Brain microvascular endothelial cell (primary cell): ENCODE data around the gene SNAI3.

Experiments used
- DNase-seq: peaks from one replicate; pipeline ENCODE4 v3.0.0-alpha.2; 2020
- H3K27ac ChIP-seq: fragments of 250-450 bp; sonication (Bioruptor Pico); 2 replicates; pipeline ENCODE4 v1.5.1; 2020; ENCODE audit warnings: mild to moderate bottlenecking, moderate library complexity
- H3K27me3 ChIP-seq: fragments of 250-450 bp; sonication (Bioruptor Pico); replicated peaks from 2 replicates; pipeline ENCODE4 v1.5.1; 2020; ENCODE audit warnings: mild to moderate bottlenecking
- H3K36me3 ChIP-seq: fragments of 250-450 bp; sonication (Bioruptor Pico); replicated peaks from 2 replicates; pipeline ENCODE4 v1.5.1; 2020; ENCODE audit warnings: mild to moderate bottlenecking
- H3K4me3 ChIP-seq: 2 replicates; pipeline ENCODE4 v1.5.1; 2011; ENCODE audit warnings: low read depth, mild to moderate bottlenecking, control low read depth, low read length, moderate library complexity
- in situ Hi-C: cut with HindIII; loops from 2 replicates; pipeline ENCODE4 v1.10.0; 2017; ENCODE audit warnings: low sequenced_read_pairs, low pct_ligation_motif_present
- TF ChIP-seq, protein P1 (sequence below): IDR thresholded peaks from 2 replicates; pipeline ENCODE4 v1.5.1; 2011; ENCODE audit warnings: low read depth, mild to moderate bottlenecking, moderate library complexity, low read length, control low read depth, inconsistent platforms; ENCODE audit errors: missing control alignments

Gene SNAI3

DNA sequence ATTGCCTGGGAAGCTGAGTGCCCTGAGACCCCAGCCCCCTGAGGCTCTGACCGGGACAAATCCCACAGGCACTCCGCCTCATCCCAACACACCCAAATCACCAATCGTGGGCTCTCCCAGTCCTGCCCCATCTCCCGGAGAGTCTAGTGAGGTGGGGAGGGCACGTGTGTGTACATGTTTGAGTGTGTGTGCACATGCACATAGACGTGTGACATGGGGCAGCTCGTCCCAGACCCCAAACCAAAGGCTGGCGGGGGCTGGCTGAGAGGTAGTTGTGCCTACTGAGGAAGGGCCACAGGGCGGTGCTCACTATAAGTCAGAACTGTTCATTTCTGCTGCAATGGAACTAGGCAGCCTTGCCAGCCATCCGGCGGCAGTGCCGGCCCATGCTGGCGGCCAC lies 8.6 kb downstream of the SNAI3 start:
- no peaks in the 10 kb centered on the region for H3K27me3 ChIP-seq
- in situ Hi-C loops = no loop called here
- H3K36me3 ChIP-seq = no peaks in the 10 kb centered on the region

DNA sequence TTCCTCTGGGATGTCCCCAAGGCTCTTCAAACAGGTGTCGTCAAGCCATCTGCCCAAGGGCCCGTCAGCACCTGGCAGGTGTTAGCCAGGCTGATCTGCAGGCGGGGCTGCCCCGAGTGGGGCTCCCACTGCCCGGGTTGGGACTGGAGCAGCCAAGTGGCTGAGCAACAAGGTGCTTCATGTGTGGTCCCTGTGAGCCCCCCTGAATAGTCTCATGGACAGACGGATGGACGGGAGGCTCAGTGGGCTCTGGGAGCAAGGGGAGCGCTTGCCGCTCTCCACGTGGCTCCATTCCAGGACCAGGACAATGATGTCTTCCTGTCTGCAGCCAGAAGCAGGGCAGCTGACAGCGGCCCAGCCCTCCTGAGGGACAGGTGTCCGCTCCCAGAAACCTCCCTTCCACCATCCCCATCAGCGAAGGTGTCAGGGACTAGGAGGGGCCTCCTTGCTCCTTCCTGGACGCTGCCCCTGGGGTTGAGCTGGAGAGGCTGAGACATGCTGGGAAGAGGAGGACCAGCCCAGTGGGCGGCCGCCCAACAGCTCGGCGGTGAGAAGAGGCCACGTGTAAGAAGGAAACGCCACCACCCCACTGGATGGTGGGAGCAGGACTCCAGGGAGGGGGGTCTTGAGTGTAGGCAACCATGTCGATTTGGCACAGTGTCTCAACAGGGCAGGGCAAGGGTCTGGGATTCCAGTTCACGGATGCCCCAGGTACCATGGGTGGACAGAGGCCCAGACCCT lies 9.6 kb downstream of the SNAI3 start:
- Histone ChIP-seq H3K27ac (no peak overlapping the region), H3K27me3 (no peaks in the 10 kb centered on the region), H3K4me3 (no peak overlapping the region), H3K36me3 (no peaks in the 10 kb centered on the region)
- in situ Hi-C loops = no loop called here
- TF ChIP-seq, protein P1, sequence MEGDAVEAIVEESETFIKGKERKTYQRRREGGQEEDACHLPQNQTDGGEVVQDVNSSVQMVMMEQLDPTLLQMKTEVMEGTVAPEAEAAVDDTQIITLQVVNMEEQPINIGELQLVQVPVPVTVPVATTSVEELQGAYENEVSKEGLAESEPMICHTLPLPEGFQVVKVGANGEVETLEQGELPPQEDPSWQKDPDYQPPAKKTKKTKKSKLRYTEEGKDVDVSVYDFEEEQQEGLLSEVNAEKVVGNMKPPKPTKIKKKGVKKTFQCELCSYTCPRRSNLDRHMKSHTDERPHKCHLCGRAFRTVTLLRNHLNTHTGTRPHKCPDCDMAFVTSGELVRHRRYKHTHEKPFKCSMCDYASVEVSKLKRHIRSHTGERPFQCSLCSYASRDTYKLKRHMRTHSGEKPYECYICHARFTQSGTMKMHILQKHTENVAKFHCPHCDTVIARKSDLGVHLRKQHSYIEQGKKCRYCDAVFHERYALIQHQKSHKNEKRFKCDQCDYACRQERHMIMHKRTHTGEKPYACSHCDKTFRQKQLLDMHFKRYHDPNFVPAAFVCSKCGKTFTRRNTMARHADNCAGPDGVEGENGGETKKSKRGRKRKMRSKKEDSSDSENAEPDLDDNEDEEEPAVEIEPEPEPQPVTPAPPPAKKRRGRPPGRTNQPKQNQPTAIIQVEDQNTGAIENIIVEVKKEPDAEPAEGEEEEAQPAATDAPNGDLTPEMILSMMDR = no peak
- DNase-seq = no peak

More for the DNA sequence above, 8.6 kb downstream of the SNAI3 start:
- DNase-seq = no peak
- no peak overlapping the region for H3K27ac ChIP-seq
- TF ChIP-seq, protein P1 = no peak
- H3K4me3 ChIP-seq = no peak overlapping the region

DNA sequence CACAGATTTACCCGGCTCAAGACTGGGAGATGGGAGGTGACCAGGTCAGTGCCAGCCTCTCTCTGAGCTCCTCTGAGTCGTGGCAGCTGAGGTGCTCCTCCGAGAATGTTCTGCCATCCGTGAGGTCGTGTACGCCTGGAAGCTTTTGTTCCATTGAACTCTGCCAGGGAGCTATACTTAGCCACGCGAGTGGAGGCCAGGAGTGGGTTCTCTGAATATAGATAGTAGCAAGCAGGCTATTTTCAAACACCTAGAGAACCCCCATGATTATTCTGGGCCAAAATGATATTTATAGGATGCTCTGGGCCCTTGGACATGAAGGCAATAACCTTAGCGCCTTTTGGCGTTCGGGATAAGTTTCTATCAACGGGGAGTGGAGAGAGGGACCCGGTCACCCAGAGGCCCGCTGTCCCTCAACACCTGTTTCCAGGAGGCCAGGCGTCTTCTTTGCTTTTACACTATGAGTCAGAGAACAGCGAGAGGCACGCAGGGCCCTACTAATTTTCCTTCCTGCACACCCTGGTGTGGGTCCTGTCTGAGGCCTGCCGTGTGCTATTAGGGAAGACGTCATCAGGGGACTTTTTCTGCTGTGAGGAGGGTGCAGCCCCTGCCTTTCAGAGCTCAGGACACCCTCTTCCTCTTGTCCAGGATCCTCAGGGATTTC lies 12.5 kb downstream of the SNAI3 start:
- H3K4me3 ChIP-seq = no peak overlapping the region
- no peaks in the 10 kb centered on the region for H3K27me3 ChIP-seq
- TF ChIP-seq, protein P1 = no peak
- no peak overlapping the region for H3K27ac ChIP-seq
- in situ Hi-C loops = no loop called here
- no peaks in the 10 kb centered on the region for H3K36me3 ChIP-seq
- DNase-seq = no peak

DNA sequence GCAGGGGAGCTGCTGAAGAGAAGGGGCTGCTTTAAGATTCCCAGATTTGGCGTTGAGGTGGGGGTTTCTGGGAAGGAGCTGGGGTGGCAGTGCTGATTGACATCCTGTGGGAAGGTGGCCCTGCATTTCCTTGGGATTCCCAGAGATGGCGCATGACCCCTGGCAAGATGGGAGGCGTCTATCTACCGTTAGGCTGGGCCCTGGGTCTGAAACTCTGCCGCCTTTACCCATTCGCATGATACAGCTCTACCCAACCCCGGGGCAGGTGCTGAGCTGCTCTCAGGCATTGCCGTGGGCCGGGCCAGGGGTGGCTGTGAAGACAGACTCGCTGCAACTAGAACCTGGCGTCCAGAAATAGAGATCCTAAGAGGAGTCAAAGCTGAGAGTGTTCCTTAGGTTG lies 13.5 kb downstream of the SNAI3 start:
- Histone ChIP-seq H3K27me3 (no peaks in the 10 kb centered on the region), H3K36me3 (no peaks in the 10 kb centered on the region), H3K4me3 (no peak overlapping the region), H3K27ac (no peak overlapping the region)
- TF ChIP-seq, protein P1 = peak; percentile 62
- DNase-seq = no peak
- in situ Hi-C loops = no loop called here

DNA sequence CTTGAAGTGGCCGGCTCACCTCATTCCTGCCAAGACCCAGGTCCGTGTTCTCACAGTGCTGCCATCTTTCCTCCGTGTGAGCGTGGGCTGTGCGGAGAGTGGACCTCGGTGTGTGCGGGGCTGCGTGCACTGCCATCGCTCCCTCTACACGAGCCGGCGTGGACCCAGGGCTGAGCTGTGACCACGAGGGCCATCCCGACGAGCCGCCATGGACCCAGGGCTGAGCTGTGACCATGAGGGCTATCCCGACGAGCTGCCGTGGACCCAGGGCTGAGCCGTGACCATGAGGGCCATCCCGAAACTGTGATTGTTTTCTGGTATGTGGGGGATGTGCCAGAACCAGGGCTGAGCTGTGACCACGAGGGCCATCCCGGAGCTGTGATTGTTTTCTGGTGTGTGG lies 14.5 kb downstream of the SNAI3 start:
- no peak for DNase-seq
- Histone ChIP-seq H3K27me3 (no peaks in the 10 kb centered on the region), H3K36me3 (no peaks in the 10 kb centered on the region), H3K4me3 (no peak overlapping the region), H3K27ac (no peak overlapping the region)
- in situ Hi-C loops = no loop called here
- TF ChIP-seq, protein P1 = no peak
